ENCODE results near the gene PPFIBP2.
"Not testable (repeated sequence)": the region's sequence is repeated elsewhere in the genome, so short reads cannot be mapped to it uniquely, and the experiment has no call there.

The PPFIBP2 gene

GRCh38 chr11:7499081-7499480, 14.7 kb upstream of the PPFIBP2 start:
- no peak for DNase-seq (ENCODE audit: low read depth)

DNA sequence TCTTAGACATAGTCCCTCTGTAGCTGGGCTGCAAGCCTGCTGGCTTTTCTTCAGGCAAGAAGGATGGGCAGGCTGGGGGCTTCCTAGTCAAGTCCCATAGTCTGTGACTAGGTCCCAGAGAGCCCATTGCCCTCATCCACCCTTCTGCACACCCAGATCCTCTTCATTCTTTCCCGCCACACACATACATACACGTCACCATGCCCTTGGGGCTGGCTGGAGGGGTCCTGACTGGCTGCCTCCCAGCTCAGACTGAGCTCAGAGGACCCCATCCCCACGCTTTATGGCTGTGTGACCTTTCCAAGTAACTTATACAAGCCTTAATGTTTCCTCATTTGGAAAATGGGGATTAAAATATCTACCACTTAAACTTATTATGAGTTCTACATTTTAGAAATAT, 13.5 kb upstream of the PPFIBP2 start:
- no peak for DNase-seq (ENCODE audit: low read depth)

- no peak for DNase-seq (ENCODE audit: low read depth)
Observed at GRCh38 chr11:7501251-7501650, 12.5 kb upstream of the PPFIBP2 start.

- no peak for DNase-seq (ENCODE audit: low read depth)
Observed at GRCh38 chr11:7501894-7502293, 11.9 kb upstream of the PPFIBP2 start.

- DNase-seq (ENCODE audit: low read depth) = no peak
Observed at GRCh38 chr11:7506243-7506642, 7.6 kb upstream of the PPFIBP2 start.

DNA sequence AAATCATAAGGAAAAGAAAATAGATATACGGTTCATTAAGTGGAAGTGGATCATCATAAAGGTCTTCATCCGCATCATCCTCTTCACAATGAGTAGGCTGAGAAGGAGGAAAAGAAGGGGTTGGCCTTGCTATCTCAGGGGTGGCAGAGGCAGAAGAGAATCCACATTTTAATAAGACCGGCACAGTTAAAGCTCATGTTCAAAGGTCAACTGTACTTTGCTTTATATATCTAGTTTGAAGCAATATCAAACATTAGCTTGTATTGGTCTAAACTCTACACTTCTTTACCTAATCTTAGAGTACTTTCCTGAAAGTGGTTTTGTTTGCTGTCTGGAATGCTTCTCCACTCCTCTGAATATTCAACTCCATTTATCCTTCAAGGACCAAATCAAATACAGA, 5.7 kb upstream of the PPFIBP2 start:
- DNase-seq (ENCODE audit: low read depth) = no peak

DNA sequence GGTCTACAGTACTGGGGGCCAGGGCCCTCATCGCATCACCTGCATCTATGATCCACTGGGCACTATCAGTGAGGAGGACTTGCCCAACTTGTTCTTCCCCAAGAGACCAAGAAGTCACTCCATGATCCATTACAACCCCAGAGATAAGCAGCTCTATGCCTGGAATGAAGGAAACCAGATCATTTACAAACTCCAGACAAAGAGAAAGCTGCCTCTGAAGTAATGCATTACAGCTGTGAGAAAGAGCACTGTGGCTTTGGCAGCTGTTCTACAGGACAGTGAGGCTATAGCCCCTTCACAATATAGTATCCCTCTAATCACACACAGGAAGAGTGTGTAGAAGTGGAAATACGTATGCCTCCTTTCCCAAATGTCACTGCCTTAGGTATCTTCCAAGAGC, 3.8 kb upstream of the PPFIBP2 start:
- no peak for DNase-seq (ENCODE audit: low read depth)

DNA sequence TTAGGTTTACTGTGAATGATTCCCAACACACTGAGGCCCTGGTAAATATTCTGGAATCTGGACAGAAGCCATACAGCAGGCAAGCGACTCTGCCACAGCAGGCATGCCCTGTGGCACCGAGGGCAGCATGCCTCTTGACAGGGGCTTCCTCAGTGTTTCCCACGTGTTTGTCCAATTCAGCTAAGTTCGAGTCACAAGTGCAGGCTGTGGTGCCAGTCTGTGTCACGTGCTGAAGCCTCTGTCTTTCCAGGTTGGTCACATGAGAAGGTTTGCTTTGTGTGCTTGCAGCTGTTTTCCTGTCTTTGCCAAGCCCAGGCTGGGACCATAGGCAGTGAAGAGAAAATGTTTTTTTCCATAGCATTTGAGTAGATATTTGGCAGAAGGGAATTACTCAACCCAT, 2.4 kb upstream of the PPFIBP2 start:
- DNase-seq (ENCODE audit: low read depth) = no peak

DNA sequence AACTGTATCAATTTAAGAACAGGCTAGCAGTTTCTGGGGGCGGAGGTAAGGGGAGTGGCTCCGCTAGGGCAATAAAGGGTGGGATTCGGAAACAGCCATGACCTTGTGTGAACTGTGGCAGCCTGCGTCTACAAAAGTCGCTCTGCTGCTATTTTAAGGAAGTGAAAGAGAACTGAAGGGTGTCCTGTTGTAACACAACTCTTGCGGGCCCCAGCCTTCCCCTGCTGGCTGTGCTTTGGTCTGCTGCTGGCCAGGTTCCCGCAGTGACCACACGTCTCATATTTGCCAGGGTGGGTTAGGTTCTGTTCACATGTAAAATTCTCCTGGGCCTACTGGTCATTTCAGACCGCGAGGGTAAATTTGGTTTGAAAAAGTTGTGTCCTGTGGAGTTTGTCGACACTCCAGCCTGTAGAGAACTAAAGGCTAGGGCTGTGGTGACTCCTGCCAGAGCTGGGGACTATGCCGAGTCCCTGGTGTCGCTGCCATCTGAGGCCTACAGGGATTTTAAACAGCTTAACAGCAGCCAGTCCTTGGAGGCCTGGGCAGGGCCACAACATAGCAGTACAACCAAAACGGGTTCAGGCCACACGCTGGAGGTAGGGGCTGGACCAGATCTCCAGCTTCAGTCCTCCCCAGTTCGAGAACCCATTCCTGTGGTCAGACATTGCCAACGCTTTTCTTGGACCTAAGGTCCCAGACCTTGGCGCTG, 1.1 kb upstream of the PPFIBP2 start:
- DNase-seq (ENCODE audit: low read depth) = no peak

GRCh38 chr11:7514099-7514591, 346 bp downstream of the PPFIBP2 start:
- DNase-seq (ENCODE audit: low read depth) = no peak

DNA sequence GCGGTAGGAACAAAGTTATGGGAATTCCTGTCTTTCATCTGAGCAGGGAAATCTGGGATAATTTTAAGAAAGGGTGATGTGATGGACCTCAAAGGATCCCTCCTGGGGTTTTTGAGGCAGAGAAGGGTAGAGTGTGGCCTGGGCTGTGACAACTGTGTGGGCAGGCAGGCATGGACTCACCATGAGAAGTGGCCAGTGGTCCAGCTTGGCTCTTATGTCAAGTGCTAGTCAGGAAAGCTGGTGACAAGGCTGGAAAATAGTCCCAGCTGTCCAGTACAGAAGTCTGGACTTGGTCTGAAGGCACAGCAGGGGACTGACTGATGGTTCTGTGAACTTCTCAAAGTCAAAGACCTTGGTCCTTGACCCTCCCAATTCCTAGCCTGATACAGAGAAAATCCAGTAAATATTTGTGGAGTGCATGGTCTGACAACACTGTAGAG, 1.7 kb downstream of the PPFIBP2 start:
- no peak for DNase-seq (ENCODE audit: low read depth)

DNA sequence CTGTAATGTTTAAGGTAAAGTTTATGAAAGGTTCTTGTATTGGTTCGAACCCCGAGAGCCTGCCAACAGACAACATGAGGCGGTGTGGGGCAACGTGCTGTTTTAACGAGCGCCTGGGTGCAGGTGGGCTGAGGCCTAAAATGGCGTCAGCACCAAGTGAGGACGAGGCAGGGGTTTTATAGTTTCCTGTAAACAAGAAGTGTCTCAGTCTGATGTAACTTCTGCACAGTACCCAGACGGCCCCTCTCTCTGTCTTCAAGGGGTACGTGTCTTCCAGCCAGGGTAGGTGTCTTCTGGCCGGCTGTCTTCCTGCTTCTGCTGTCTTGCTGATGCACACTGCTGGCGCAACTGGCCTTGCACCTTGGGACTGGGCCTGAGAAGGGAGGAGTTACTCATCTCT, 2.7 kb downstream of the PPFIBP2 start:
- no peak for DNase-seq (ENCODE audit: low read depth)

- DNase-seq (ENCODE audit: low read depth) = not testable (repeated sequence)
Observed at GRCh38 chr11:7517743-7518142, 3.9 kb downstream of the PPFIBP2 start.

DNA sequence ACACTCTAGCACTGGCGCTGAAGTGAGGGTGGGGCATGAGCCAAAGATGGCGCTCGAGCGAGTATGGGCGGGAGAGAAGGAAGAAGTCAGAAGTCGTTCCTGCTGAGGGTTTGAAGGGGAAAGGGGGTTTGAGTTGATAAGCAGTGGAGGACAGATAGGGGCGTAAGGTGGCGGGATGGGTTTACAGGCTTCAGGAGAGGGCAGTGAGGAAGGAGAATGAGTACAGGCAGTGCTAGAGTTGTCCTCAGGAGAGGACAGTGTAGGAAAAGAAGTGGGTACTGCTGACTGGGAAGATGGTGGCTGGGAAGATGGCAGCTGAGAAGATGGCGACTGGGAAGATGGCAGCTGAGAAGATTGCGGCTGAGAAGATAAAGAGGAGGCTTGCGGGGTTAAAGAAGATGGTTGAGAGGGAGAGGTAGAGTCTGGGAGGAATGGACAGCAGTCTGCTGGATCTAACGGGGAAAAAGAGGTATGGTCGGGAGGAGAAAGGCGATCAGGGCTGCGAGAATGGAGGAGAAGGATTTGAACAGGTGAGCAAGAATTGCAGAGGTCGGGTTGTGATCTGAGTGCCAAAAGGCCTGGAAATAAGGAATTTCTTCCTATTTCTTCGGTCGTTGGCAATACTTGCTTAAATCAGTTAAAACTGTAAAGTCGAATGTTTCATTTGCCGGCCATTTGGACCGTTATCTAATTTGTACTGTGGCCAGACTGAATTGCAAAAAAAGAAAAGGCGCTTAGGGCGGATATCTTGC, 5.2 kb downstream of the PPFIBP2 start:
- no peak for DNase-seq (ENCODE audit: low read depth)

GRCh38 chr11:7520011-7520942, 6.5 kb downstream of the PPFIBP2 start:
- DNase-seq (ENCODE audit: low read depth) = no peak

DNA sequence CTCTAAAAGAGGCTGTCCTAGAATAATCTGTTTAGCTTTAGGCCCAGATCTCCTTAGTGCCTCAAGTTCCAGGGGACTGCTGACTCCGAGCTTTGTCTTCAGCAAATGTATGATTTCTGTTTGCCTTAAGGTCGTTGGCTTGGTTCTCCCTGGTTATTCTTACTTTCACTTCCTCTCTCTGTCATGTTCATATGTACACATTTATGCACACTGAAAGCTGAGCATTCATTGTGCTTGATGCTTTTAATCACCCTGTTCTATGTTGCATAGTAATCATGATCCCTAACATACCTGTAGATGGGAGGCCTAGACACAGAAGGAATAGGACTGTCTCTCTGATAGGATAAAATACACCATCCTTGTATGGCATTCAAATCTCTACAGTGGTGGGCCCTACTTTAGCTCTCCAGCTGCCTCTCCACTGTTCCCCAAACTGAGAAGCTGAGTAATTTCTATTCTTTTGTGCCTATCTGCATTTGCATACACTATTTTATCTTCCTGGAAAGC, 7.2 kb downstream of the PPFIBP2 start:
- DNase-seq (ENCODE audit: low read depth) = no peak

- no peak for DNase-seq (ENCODE audit: low read depth)
Observed at GRCh38 chr11:7522121-7522520, 8.3 kb downstream of the PPFIBP2 start.

- DNase-seq (ENCODE audit: low read depth) = no peak
Observed at GRCh38 chr11:7522546-7522945, 8.7 kb downstream of the PPFIBP2 start.

GRCh38 chr11:7523416-7524210, 9.8 kb downstream of the PPFIBP2 start:
- DNase-seq (ENCODE audit: low read depth) = no peak

- DNase-seq (ENCODE audit: low read depth) = no peak
Observed at GRCh38 chr11:7524462-7525235, 10.8 kb downstream of the PPFIBP2 start.

GRCh38 chr11:7525424-7525823, 11.6 kb downstream of the PPFIBP2 start:
- DNase-seq (ENCODE audit: low read depth) = no peak
